Body of pancreas (tissue), 4 donors: ENCODE measurements around the gene CLCNKB.

Experiments
- CTCF ChIP-seq, 7 experiments: fragments of 450-650 bp in 4 of 7; fragments of 200-600 bp in 3 of 7; sonication (generic) in 3 of 7; IDR thresholded peaks; one replicate each; pipeline ENCODE4 v1.5.1; 2016 to 2019; ENCODE audit warnings: antibody characterized with exemption in 7 of 7
- POLR2A ChIP-seq, 3 donors: fragments of 450-650 bp; IDR thresholded peaks; one replicate each; pipeline ENCODE4 v1.6.1; 2016; ENCODE audit warnings: antibody characterized with exemption in 3 of 3, mild to moderate bottlenecking in 2 of 3

GRCh38 chr1:16048573-16049189 is 5.1 kb downstream of the CLCNKB start:
- TF ChIP-seq CTCF (IDR thresholded peaks at IDR 0.05) (no peak), POLR2A (IDR thresholded peaks at IDR 0.05) (no peak)
